ENCODE data around the gene ADGRV1.

The ADGRV1 gene

DNA sequence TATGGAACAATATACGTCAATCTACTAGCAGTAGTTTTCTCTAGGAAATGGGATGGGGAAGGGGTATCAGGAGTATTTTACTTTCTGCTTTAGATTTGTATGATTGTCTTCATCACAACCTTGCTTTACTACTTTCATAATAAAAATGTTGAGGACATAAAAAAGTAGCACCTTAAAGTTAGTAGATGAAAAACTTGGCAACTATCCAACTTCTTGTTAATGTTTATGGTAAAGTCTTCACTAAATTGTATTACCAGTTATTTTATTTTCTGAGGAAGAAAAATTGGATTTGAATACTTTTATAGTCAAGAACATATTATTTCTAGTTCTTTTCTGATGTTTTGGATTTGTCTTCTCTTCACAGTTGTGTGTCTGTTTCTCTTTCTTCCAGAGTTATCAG is 452.4 kb downstream of the ADGRV1 start:
- no peak for TF ChIP-seq TAF1 (IDR thresholded peaks at IDR 0.05; ENCODE audit: low read depth)
- TF ChIP-seq NFIC (IDR thresholded peaks at IDR 0.05), result peak; percentile 44; the same call in 1 of the 2 replicates

DNA sequence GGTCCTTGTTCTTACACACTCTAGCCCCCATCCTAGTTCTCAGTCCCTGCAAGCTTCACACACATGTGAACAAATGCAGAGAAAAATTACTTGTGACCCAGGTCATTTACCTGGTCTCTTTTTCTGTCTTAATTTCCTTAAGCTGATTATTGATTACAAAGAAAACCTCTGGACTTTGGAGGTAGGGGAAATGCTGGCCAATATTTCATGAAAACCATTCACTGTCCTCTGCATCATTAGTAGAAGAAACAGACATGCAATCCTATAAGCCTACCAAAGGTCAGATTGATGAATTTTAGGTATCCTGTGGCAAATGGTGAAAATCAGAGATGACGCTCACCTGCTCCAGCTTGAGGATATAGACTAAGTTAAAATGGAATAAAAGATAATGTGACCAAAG is 457.7 kb downstream of the ADGRV1 start:
- TF ChIP-seq TAF1 (IDR thresholded peaks at IDR 0.05; ENCODE audit: low read depth) (no peak), ZBTB7A (IDR thresholded peaks at IDR 0.05; ENCODE audit: low read depth) (no peak), RAD21 (IDR thresholded peaks at IDR 0.05; ENCODE audit: low read depth) (no peak), FOXM1 (IDR thresholded peaks at IDR 0.05; ENCODE audit: borderline replicate concordance, low read depth) (no peak), TCF12 (IDR thresholded peaks at IDR 0.05; ENCODE audit: low read depth) (no peak), CREB1 (IDR thresholded peaks at IDR 0.05; ENCODE audit: low read depth) (no peak), CEBPB (IDR thresholded peaks at IDR 0.05) (no peak), EGR1 (IDR thresholded peaks at IDR 0.05) (no peak), EP300 (IDR thresholded peaks at IDR 0.05; ENCODE audit: borderline replicate concordance) (no peak), TEAD4 (IDR thresholded peaks at IDR 0.05) (no peak), YY1 (IDR thresholded peaks at IDR 0.05; ENCODE audit: low read depth) (no peak), NFIC (IDR thresholded peaks at IDR 0.05) (no peak)
- TF ChIP-seq, protein P1, sequence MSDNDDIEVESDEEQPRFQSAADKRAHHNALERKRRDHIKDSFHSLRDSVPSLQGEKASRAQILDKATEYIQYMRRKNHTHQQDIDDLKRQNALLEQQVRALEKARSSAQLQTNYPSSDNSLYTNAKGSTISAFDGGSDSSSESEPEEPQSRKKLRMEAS (IDR thresholded peaks at IDR 0.05), result no peak
- TF ChIP-seq, protein P2, sequence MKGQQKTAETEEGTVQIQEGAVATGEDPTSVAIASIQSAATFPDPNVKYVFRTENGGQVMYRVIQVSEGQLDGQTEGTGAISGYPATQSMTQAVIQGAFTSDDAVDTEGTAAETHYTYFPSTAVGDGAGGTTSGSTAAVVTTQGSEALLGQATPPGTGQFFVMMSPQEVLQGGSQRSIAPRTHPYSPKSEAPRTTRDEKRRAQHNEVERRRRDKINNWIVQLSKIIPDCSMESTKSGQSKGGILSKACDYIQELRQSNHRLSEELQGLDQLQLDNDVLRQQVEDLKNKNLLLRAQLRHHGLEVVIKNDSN (IDR thresholded peaks at IDR 0.05), result no peak
- TF ChIP-seq, protein P3, sequence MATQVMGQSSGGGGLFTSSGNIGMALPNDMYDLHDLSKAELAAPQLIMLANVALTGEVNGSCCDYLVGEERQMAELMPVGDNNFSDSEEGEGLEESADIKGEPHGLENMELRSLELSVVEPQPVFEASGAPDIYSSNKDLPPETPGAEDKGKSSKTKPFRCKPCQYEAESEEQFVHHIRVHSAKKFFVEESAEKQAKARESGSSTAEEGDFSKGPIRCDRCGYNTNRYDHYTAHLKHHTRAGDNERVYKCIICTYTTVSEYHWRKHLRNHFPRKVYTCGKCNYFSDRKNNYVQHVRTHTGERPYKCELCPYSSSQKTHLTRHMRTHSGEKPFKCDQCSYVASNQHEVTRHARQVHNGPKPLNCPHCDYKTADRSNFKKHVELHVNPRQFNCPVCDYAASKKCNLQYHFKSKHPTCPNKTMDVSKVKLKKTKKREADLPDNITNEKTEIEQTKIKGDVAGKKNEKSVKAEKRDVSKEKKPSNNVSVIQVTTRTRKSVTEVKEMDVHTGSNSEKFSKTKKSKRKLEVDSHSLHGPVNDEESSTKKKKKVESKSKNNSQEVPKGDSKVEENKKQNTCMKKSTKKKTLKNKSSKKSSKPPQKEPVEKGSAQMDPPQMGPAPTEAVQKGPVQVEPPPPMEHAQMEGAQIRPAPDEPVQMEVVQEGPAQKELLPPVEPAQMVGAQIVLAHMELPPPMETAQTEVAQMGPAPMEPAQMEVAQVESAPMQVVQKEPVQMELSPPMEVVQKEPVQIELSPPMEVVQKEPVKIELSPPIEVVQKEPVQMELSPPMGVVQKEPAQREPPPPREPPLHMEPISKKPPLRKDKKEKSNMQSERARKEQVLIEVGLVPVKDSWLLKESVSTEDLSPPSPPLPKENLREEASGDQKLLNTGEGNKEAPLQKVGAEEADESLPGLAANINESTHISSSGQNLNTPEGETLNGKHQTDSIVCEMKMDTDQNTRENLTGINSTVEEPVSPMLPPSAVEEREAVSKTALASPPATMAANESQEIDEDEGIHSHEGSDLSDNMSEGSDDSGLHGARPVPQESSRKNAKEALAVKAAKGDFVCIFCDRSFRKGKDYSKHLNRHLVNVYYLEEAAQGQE (IDR thresholded peaks at IDR 0.05; ENCODE audit: low read depth), result no peak

DNA sequence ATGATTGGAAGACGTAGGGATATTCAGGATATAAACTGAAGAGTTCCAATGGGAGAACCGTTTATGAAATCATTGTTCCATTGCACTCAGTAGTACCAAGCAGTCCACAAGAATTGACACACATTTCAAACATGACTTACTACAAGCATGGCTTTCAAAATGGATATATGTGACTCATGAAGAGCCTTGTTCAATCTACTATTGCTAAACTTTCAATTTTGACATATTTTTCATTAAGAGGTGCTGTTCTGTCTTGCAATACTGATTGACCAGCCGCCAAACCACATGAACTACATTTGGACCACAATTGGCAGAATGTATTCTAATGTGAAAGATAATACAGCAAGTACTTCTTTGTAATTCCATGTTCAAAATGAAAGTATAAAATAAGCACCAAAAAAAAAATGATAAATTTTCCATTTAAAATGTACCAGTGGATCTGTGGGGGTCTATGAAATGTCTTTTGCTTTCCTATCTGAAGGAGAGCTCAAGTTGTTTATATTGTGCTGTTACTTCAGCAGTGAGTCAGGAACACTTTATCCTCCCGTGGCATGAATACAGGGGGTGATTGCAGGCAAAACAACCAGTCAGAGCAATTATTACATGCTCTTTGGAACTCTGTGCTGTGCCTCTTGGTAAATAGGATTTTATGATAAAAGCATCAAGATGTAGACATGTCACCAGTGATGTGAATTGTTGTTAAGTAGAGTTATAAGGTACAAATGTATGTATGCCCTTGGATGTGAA is 458.5 kb downstream of the ADGRV1 start:
- TF ChIP-seq YY1 (IDR thresholded peaks at IDR 0.05; ENCODE audit: low read depth) (no peak), TAF1 (IDR thresholded peaks at IDR 0.05; ENCODE audit: low read depth) (no peak), ZBTB7A (IDR thresholded peaks at IDR 0.05; ENCODE audit: low read depth) (no peak), FOXM1 (IDR thresholded peaks at IDR 0.05; ENCODE audit: borderline replicate concordance, low read depth) (no peak), NFIC (IDR thresholded peaks at IDR 0.05) (no peak), EP300 (IDR thresholded peaks at IDR 0.05; ENCODE audit: borderline replicate concordance) (no peak), CEBPB (IDR thresholded peaks at IDR 0.05) (no peak), CREB1 (IDR thresholded peaks at IDR 0.05; ENCODE audit: low read depth) (no peak), EGR1 (IDR thresholded peaks at IDR 0.05) (no peak), TCF12 (IDR thresholded peaks at IDR 0.05; ENCODE audit: low read depth) (no peak), RAD21 (IDR thresholded peaks at IDR 0.05; ENCODE audit: low read depth) (no peak), TEAD4 (IDR thresholded peaks at IDR 0.05) (no peak)
- TF ChIP-seq, protein P1 (IDR thresholded peaks at IDR 0.05), result no peak
- TF ChIP-seq, protein P3 (IDR thresholded peaks at IDR 0.05; ENCODE audit: low read depth), result no peak
- TF ChIP-seq, protein P2 (IDR thresholded peaks at IDR 0.05), result no peak

DNA sequence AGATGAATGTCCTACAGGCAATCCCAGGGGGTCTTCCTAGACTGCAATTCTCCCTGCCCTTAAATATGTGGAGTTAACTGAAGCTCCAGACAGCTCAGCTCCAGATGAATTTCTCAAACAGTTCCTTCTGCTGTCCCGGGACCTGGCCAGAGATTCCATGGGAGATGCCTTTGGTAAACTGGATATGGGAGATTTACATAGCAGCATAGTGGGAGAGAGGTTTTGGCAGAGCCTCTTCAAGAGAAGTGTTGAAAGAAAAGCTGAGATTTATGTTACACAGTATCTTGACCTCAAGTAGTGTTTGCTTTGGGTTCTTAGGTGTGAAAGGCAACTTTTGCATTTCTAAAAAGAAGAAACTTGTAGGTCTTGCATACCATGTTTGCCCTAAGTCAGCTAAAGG is 459.6 kb downstream of the ADGRV1 start:
- no peak for TF ChIP-seq TCF12 (IDR thresholded peaks at IDR 0.05; ENCODE audit: low read depth)
- TF ChIP-seq CEBPB (IDR thresholded peaks at IDR 0.05), result no peak
- no peak for TF ChIP-seq EP300 (IDR thresholded peaks at IDR 0.05; ENCODE audit: borderline replicate concordance)
- TF ChIP-seq TEAD4 (IDR thresholded peaks at IDR 0.05), result no peak
- TF ChIP-seq, protein P3 (IDR thresholded peaks at IDR 0.05; ENCODE audit: low read depth), result no peak
- TF ChIP-seq, protein P2 (IDR thresholded peaks at IDR 0.05), result no peak
